ENCODE data around the gene BSCL2.
A peak's percentile ranks its signal among the peaks of the same experiment; 100 is the strongest.

BSCL2 gene

DNA sequence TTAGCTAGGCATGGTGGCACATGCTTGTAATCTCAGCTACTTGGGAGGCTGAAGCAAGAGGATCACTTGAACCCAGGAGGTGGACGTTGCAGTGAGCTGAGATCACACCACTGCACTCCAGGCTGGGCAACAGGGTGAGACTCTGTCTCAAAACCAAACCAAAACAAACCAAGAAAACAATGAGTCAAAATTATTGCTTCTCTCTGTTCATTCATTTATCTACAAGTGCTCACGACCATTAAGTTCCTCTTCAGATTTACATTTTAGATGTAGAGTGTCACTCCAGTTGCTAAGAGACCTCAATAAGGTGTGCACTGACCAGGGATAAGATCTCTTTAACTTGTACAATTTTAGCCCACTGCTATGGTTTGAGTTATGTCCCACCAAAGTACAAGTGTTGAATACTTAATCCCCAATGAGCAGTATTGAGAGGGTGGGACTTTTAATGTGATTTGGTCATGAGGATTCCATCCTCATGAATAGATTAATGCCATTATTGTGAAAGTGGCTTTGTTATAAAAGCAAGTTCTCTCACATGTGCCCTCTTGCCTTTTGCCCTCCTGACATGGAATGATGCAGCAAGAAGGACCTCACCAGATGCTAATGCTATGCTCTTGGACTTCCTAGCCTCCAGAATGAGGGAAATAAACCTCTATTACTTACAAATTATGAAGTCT, 12.2 kb upstream of the BSCL2 start:
- TF ChIP-seq TAF1 (IDR thresholded peaks at IDR 0.05; ENCODE audit: low read depth, low read length), result no peak
- no peak for TF ChIP-seq POU2F2 (IDR thresholded peaks at IDR 0.05; ENCODE audit: low read depth, low read length)
- TF ChIP-seq SPI1 (IDR thresholded peaks at IDR 0.05; ENCODE audit: low read depth, low read length), result no peak
- TF ChIP-seq POLR2AphosphoS5 (IDR thresholded peaks at IDR 0.05; ENCODE audit: low read depth, low read length), result no peak
- TF ChIP-seq POLR2A (IDR thresholded peaks at IDR 0.05; ENCODE audit: low read depth, low read length), result no peak
- no peak for TF ChIP-seq PAX5 (IDR thresholded peaks at IDR 0.05; ENCODE audit: insufficient read depth, low read length, severe bottlenecking)
- no peak for FAIRE-seq

DNA sequence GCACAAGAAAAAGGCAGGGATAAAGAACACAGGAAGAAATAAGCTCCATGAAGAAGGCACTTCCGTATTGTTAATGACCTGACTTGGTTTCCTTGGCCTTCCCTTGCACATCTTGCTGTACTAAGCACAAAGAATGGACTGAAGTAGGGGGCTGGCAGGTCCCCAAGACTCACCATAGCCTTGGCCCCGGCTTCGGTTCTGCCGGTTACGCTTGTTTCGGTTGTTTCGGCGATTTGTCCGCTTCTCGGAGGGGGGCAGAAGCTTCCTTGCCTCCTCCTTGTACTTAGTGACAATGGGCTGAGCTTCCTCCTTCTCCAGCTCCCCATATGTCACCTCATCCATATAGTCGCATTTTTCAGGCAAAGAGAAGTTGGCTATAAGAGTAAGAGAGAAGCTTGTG, 9.6 kb upstream of the BSCL2 start:
- FAIRE-seq (no peak), DNase-seq (ENCODE audit: insufficient read length, low spot score) (no peak)
- TF ChIP-seq SPI1 (IDR thresholded peaks at IDR 0.05; ENCODE audit: low read depth, low read length) (no peak), POLR2AphosphoS5 (IDR thresholded peaks at IDR 0.05; ENCODE audit: low read depth, low read length) (no peak), PAX5 (IDR thresholded peaks at IDR 0.05; ENCODE audit: insufficient read depth, low read length, severe bottlenecking) (no peak)

More for the DNA sequence above, 12.2 kb upstream of the BSCL2 start:
- no peak for DNase-seq (ENCODE audit: insufficient read length, low spot score)

DNA sequence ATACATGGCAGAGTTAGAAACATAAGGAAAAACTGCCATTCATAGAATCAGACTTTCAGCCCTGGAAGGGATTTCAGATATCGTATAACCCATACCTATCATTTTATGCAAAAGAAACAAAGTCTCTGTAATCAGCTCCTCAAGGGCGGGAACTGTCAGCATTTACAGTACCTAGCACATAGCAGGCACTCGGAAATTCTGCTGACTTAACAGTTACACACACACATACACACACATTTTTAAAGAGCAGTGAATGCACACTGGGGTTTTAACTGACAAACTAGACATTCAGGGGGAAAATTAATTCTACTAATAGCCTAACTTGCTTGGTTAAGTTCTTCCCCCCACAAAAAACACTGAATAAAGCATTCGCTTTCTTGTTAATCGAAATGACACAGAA, 9.0 kb upstream of the BSCL2 start:
- TF ChIP-seq SPI1 (IDR thresholded peaks at IDR 0.05; ENCODE audit: low read depth, low read length) (no peak), TAF1 (IDR thresholded peaks at IDR 0.05; ENCODE audit: low read depth, low read length) (no peak)
- DNase-seq (ENCODE audit: insufficient read length, low spot score) (no peak), FAIRE-seq (no peak)

DNA sequence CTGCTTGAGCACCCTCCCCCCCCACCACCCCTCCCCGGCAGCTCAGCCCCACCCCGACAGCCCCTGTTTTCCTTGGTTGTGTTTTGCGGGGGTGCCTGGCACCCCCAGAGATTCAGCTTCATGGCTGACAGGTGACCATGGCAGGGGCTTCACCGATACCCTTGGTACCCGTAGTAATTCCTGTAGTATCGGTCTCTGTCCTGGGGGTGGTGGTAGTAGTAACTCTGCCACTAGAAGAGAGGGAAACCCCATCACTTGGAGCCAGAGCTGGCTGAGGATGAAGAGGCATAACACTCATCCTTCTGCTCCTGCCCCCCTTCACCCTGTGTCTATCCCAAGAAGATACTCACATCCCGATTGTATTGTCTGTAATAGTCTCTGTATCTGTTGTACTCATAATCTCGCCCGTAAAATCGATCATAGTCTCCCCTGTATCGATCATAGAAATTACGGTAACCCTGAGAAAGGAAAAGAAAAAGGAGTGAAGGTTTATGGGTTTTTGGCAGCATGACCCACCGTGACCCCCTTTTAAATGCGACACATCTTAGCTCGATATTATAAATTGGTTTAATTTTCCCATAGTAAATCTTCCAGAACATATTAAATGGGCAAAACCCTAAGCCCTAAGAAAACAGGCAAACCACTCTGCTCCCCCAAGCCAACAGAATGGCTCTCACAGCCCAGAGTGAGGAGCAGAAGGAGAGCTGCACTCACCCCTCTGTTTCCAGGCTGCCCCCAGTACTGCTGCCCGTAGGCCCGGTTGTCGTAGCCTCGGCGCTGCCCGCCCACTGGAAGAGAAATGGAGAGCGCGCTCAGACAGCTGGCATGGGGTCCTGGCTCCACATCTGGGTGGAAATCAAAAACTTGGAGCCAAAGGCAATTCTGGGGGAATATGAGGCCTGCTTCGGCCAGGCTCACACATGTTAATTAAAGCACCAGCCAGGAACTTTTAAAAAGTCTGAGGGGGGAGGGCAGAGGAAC, 8.2 kb upstream of the BSCL2 start:
- DNase-seq (ENCODE audit: insufficient read length, low spot score), result no peak
- TF ChIP-seq SPI1 (IDR thresholded peaks at IDR 0.05; ENCODE audit: low read depth, low read length) (no peak), POLR2AphosphoS5 (IDR thresholded peaks at IDR 0.05; ENCODE audit: low read depth, low read length) (no peak), POLR2A (IDR thresholded peaks at IDR 0.05; ENCODE audit: low read depth, low read length) (no peak), PAX5 (IDR thresholded peaks at IDR 0.05; ENCODE audit: insufficient read depth, low read length, severe bottlenecking) (no peak), POU2F2 (IDR thresholded peaks at IDR 0.05; ENCODE audit: low read depth, low read length) (no peak), TAF1 (IDR thresholded peaks at IDR 0.05; ENCODE audit: low read depth, low read length) (no peak)
- no peak for FAIRE-seq

DNA sequence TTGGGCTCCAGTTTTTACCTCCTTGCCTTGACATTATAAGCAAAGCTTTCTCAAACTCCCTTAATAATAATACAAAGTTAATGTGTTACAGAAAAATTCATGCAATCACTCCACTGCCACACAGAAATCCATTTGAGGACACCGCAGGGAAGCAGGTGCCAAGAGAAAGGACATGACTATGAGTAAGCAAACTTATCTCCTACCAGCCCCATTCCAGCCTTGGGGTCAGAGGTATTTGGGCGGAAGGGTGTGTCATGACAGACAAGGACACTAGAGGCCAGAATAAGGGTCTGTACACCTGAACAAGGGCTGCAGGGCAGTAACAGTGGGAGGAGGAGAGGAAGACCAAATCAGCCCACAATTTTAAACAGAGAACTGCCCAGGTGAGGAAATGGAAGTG, 6.1 kb upstream of the BSCL2 start:
- no peak for DNase-seq (ENCODE audit: insufficient read length, low spot score)
- no peak for TF ChIP-seq TAF1 (IDR thresholded peaks at IDR 0.05; ENCODE audit: low read depth, low read length)
- TF ChIP-seq POLR2A (IDR thresholded peaks at IDR 0.05; ENCODE audit: low read depth, low read length), result no peak
- TF ChIP-seq POLR2AphosphoS5 (IDR thresholded peaks at IDR 0.05; ENCODE audit: low read depth, low read length), result no peak
- no peak for TF ChIP-seq POU2F2 (IDR thresholded peaks at IDR 0.05; ENCODE audit: low read depth, low read length)
- TF ChIP-seq SPI1 (IDR thresholded peaks at IDR 0.05; ENCODE audit: low read depth, low read length), result no peak
- no peak for FAIRE-seq

DNA sequence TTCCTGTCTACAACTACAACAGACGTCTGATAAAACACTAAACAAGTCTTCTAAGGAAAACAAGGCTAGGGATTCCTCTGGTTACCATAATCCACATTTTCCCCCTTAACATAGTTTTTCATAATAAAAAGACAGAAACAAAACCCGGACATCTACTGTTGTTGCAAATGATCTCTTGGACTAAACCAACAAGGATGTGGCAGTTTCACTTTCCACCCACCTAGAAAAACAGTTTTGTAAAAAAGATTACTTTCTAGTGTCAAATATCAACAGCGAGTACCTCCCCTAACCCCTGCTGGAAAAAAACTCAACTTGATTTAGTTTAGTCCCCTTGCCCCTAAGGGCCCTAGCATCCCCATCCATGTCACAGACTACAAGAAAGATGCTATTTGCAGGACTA, 5.6 kb upstream of the BSCL2 start:
- no peak for FAIRE-seq
- no peak for TF ChIP-seq POLR2A (IDR thresholded peaks at IDR 0.05; ENCODE audit: low read depth, low read length)
- no peak for TF ChIP-seq TAF1 (IDR thresholded peaks at IDR 0.05; ENCODE audit: low read depth, low read length)
- no peak for TF ChIP-seq POLR2AphosphoS5 (IDR thresholded peaks at IDR 0.05; ENCODE audit: low read depth, low read length)
- TF ChIP-seq PAX5 (IDR thresholded peaks at IDR 0.05; ENCODE audit: insufficient read depth, low read length, severe bottlenecking), result no peak
- TF ChIP-seq SPI1 (IDR thresholded peaks at IDR 0.05; ENCODE audit: low read depth, low read length), result no peak
- no peak for TF ChIP-seq POU2F2 (IDR thresholded peaks at IDR 0.05; ENCODE audit: low read depth, low read length)
- DNase-seq (ENCODE audit: insufficient read length, low spot score), result no peak

DNA sequence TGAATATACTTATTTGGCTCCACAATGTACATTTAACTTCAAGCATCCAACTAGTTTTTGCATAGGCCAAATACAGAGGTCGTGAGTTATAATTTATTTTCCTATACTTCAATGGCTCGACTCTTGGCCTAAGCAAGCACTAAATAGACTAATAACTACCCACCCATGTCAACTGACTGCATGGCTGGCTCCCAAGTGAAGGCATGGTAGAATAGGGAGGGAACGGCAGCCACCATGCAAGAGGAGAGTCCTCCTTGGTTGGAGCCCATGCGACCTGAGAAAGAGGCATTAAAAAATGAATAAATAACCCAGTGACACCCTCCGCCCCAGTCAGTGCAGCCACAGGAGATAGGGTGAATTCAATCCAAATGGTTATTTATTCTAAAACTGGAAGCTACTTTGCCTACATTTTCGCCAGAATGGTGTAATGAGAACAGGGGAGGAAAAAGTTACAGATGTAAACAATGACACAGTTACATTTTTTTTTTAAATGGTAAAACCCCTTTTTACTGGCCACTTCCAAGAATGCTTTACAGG, 5.1 kb upstream of the BSCL2 start:
- DNase-seq (ENCODE audit: insufficient read length, low spot score) (no peak), FAIRE-seq (no peak)
- no peak for TF ChIP-seq TAF1 (IDR thresholded peaks at IDR 0.05; ENCODE audit: low read depth, low read length)
- no peak for TF ChIP-seq PAX5 (IDR thresholded peaks at IDR 0.05; ENCODE audit: insufficient read depth, low read length, severe bottlenecking)
- TF ChIP-seq SPI1 (IDR thresholded peaks at IDR 0.05; ENCODE audit: low read depth, low read length), result no peak
- TF ChIP-seq POLR2AphosphoS5 (IDR thresholded peaks at IDR 0.05; ENCODE audit: low read depth, low read length), result no peak
- no peak for TF ChIP-seq POU2F2 (IDR thresholded peaks at IDR 0.05; ENCODE audit: low read depth, low read length)
- TF ChIP-seq POLR2A (IDR thresholded peaks at IDR 0.05; ENCODE audit: low read depth, low read length), result no peak

DNA sequence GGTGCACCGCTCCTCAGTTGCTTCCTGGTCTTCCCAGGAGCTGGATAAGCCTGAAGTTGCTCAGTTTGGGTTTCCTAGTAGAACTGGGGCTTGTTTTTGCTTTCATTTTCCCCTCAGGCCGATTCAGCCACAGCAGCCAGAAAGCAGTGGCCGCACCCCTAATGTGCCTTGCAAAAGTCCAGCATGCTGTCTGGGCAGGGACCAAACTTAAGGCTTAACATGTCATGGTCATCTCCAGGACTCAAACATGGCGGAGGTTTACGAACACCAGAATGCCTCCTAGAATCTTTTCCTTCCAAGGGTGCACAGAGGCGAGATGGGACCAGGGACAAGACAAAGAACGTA, 2.7 kb upstream of the BSCL2 start:
- FAIRE-seq (peak; percentile 50), DNase-seq (ENCODE audit: insufficient read length, low spot score) (no peak)
- no peak for TF ChIP-seq POU2F2 (IDR thresholded peaks at IDR 0.05; ENCODE audit: low read depth, low read length)
- no peak for TF ChIP-seq TAF1 (IDR thresholded peaks at IDR 0.05; ENCODE audit: low read depth, low read length)
- no peak for TF ChIP-seq SPI1 (IDR thresholded peaks at IDR 0.05; ENCODE audit: low read depth, low read length)
- no peak for TF ChIP-seq POLR2A (IDR thresholded peaks at IDR 0.05; ENCODE audit: low read depth, low read length)
- TF ChIP-seq POLR2AphosphoS5 (IDR thresholded peaks at IDR 0.05; ENCODE audit: low read depth, low read length), result no peak
- no peak for TF ChIP-seq PAX5 (IDR thresholded peaks at IDR 0.05; ENCODE audit: insufficient read depth, low read length, severe bottlenecking)

DNA sequence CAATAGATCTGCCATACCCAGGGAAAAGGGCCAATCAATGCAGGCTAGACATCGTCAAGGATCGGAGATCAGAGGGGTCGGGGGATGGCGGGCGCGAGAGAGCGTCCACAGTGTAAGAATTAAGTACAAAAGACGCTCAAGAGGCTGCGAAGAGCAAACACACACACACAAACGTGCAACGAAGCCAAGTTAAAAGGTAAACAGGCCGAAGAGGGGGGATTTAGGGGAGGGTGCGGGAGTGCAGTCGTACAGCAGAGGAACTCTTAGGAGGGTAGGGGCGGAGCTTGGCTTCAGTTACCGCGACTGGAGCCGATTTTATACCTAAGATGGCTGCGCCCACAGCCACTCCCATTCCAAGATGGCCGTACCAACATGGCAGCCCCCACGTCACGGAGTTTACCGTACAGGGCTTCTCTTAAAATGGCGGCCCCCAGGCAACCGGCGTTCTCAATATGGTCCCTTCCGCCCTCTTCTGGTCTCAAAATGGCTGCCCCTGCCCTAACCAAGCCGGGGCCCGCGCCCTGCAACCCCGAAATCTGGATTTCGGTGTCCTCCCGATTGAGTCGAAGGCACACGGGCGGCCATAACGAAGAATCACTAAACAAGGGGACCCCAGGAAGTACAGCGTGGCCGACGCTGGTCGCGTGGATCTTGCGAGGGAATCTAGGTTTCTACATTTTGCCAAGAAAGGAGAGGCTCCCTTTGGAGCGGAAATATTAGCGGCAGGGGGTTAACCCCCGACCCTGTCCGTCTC, 2.2 kb upstream of the BSCL2 start:
- FAIRE-seq, result peak; percentile 93

More for the DNA sequence above, 2.2 kb upstream of the BSCL2 start:
- peak; percentile 36; the same call in 1 of the 2 replicates for TF ChIP-seq SPI1 (IDR thresholded peaks at IDR 0.05; ENCODE audit: low read depth, low read length)
- TF ChIP-seq TAF1 (IDR thresholded peaks at IDR 0.05; ENCODE audit: low read depth, low read length), result peak; percentile 89
- peak; percentile 82 for TF ChIP-seq POLR2A (IDR thresholded peaks at IDR 0.05; ENCODE audit: low read depth, low read length)
- no peak for TF ChIP-seq PAX5 (IDR thresholded peaks at IDR 0.05; ENCODE audit: insufficient read depth, low read length, severe bottlenecking)
- no peak; the same call in 1 of the 2 replicates for TF ChIP-seq POU2F2 (IDR thresholded peaks at IDR 0.05; ENCODE audit: low read depth, low read length)
- TF ChIP-seq POLR2AphosphoS5 (IDR thresholded peaks at IDR 0.05; ENCODE audit: low read depth, low read length), result peak; percentile 87
- peak; percentile 81 for DNase-seq (ENCODE audit: insufficient read length, low spot score)
